AG09319 (cell line): ENCODE results near the gene PAAF1.
"Not testable (repeated sequence)": the region's sequence is repeated elsewhere in the genome, so short reads cannot be mapped to it uniquely, and the experiment has no call there.

ENCODE experiments used
- DNase-seq: peaks from one replicate; pipeline ENCODE4 v3.0.0-alpha.2; 2010; ENCODE audit warnings: low read depth; ENCODE audit errors: extremely low read depth
- CTCF ChIP-seq: IDR thresholded peaks from 2 replicates; pipeline ENCODE4 v1.5.1; 2011; ENCODE audit warnings: low read depth, mild to moderate bottlenecking, inconsistent platforms, low read length, moderate library complexity

PAAF1 gene

GRCh38 chr11:73866586-73866996 is 10.2 kb upstream of the PAAF1 start:
- no peak for TF ChIP-seq CTCF

GRCh38 chr11:73869332-73869949 is 7.4 kb upstream of the PAAF1 start:
- DNase-seq = no peak
- TF ChIP-seq CTCF = no peak

More at GRCh38 chr11:73866586-73866996, 10.2 kb upstream of the PAAF1 start:
- DNase-seq = peak; percentile 56

- no peak for DNase-seq
- TF ChIP-seq CTCF = no peak
Measured at GRCh38 chr11:73870261-73870660, 6.5 kb upstream of the PAAF1 start.

GRCh38 chr11:73872749-73873357 is 3.9 kb upstream of the PAAF1 start:
- no peak for DNase-seq

GRCh38 chr11:73875380-73875779 is 1.4 kb upstream of the PAAF1 start:
- no peak for DNase-seq
- TF ChIP-seq CTCF = no peak

More at GRCh38 chr11:73872749-73873357, 3.9 kb upstream of the PAAF1 start:
- no peak for TF ChIP-seq CTCF

GRCh38 chr11:73875840-73876239 is 959 bp upstream of the PAAF1 start:
- no peak for DNase-seq
- no peak for TF ChIP-seq CTCF

GRCh38 chr11:73878771-73879170 is 2.0 kb downstream of the PAAF1 start:
- no peak for TF ChIP-seq CTCF
- no peak for DNase-seq

GRCh38 chr11:73880449-73880848 is 3.6 kb downstream of the PAAF1 start:
- not testable (repeated sequence) for DNase-seq
